ENCODE data around the gene CCDC90B.

Gene CCDC90B

DNA sequence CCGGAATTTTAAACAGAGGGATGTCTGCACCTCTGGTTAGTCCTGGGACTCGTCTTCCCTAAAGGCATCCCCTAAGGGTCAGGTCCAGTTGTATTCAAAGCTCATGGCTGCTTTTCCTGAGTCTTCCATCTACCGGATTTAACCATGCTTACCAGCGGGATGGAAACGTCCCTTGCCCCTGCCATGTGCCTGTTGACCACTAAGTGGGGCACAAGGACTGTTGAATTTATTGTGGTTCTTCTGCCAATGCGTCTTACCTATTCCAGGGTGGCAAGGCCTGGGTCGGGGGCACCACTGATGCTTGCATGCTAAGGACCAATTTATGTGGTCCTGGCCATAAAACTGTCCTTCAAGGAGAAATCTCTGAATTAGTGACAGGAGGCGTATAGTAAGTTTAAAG is 67.1 kb downstream of the CCDC90B start:
- CTCF ChIA-PET = no interaction called here
- peak; percentile 13 for DNase-seq (ENCODE audit: extremely low spot score)
- POLR2A ChIA-PET = no interaction called here
- TF ChIP-seq TARDBP (IDR thresholded peaks at IDR 0.05) = no peak
- TF ChIP-seq NFRKB (IDR thresholded peaks at IDR 0.05) = no peak
- no peak for TF ChIP-seq FOXK2 (IDR thresholded peaks at IDR 0.05)
- no peak for TF ChIP-seq PKNOX1 (IDR thresholded peaks at IDR 0.05)

Measured in HEK293T (cell line).